Measurements from ENCODE around the gene CREB5. TPM values are rescaled to one million over a fixed set of nuclear protein-coding genes. Genes with fewer than 3 reads are reported as not detected.

Gene CREB5
- total and polyA plus RNA-seq, 2 donors (not counting 3 experiments of a cell fraction or from before 2014, with no cell fraction given) = 19.6 to 28.4 TPM

- FAIRE-seq (no peak), DNase-seq (ENCODE audit: low read depth, low spot score) (no peak)
- no peaks in the 10 kb centered on the region for H3K9me3 ChIP-seq (replicated peaks; ENCODE audit: control insufficient read depth, insufficient read depth, low read length)
- intact Hi-C loops (cut with micrococcal nuclease) (no loop called here), dilution Hi-C loops (cut with MboI; ENCODE audit: extremely low pct_ligation_motif_present, low sequenced_read_pairs) (no loop called here)
- no peaks in the 10 kb centered on the region for H4K20me1 ChIP-seq (replicated peaks; ENCODE audit: control insufficient read depth, extremely low read depth, insufficient read depth, low read length)
- H3K4me2 ChIP-seq (ENCODE audit: insufficient read depth, low read length) = no peak overlapping the region
- no peaks in the 10 kb centered on the region for H3K9me1 ChIP-seq (replicated peaks; ENCODE audit: control insufficient read depth, extremely low read depth, insufficient read depth, low read length)
- no peak overlapping the region for H2AFZ ChIP-seq (ENCODE audit: low read depth, low read length)
- TF ChIP-seq, protein P1, sequence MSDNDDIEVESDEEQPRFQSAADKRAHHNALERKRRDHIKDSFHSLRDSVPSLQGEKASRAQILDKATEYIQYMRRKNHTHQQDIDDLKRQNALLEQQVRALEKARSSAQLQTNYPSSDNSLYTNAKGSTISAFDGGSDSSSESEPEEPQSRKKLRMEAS (IDR thresholded peaks at IDR 0.05; ENCODE audit: insufficient read depth, insufficient read length) = no peak
- TF ChIP-seq FOS (IDR thresholded peaks at IDR 0.05; ENCODE audit: borderline replicate concordance, insufficient read depth, low read length) (no peak), JUN (IDR thresholded peaks at IDR 0.05; ENCODE audit: borderline replicate concordance, insufficient read depth, insufficient read length, low read depth) (no peak), GATA2 (IDR thresholded peaks at IDR 0.05; ENCODE audit: insufficient read depth, insufficient read length, low read depth, low read length) (no peak), POLR2A (IDR thresholded peaks at IDR 0.05; ENCODE audit: low read depth, low read length) (no peak), EZH2 (IDR thresholded peaks at IDR 0.05; ENCODE audit: borderline replicate concordance, low read depth, low read length, severe bottlenecking) (no peak), MYC (IDR thresholded peaks at IDR 0.05; ENCODE audit: low read depth, low read length) (no peak), CTCF (IDR thresholded peaks at IDR 0.05; ENCODE audit: extremely low read depth in 1 of 2, insufficient read depth in 1 of 2, low read depth in 1 of 2, low read length in 2 of 2) (no peak), POLR2AphosphoS5 (IDR thresholded peaks at IDR 0.05; ENCODE audit: insufficient read depth, low read depth, low read length) (no peak)
- ChIA-PET POLR2A (no interaction called here), CTCF (interaction anchor here (0.6 to 3.0 kb wide), 3 partner anchors 10 to 479 kb away, joined by 3 to 10 read pairs (median 4); no protein-coding TSS in a partner anchor)
- no peak overlapping the region for H3K4me3 ChIP-seq (replicated peaks in 1 of 3; ENCODE audit: insufficient read depth in 1 of 3, low read depth in 1 of 3, low read length in 3 of 3)
- no TSS peak for BruUV-seq (replicated peaks)
- H3K9ac ChIP-seq (replicated peaks; ENCODE audit: extremely low read depth, insufficient read depth, low read length) = no peak overlapping the region
- no peaks in the 10 kb centered on the region for H3K4me1 ChIP-seq (ENCODE audit: control insufficient read depth, extremely low read depth, insufficient read depth, low read length)
- H3K27me3 ChIP-seq (ENCODE audit: control insufficient read depth in 2 of 2, insufficient read depth in 2 of 2, low read length in 2 of 2) = no peaks in the 10 kb centered on the region
- no peak overlapping the region for H3K27ac ChIP-seq (ENCODE audit: insufficient read depth, low read depth, low read length)
- H3K36me3 ChIP-seq (ENCODE audit: control insufficient read depth in 2 of 2, extremely low read depth in 1 of 2, insufficient read depth in 2 of 2, low read length in 2 of 2) = peaks cover 0 to 2% of the 10 kb centered on the region in 2 experiments
- H3K79me2 ChIP-seq (ENCODE audit: control insufficient read depth, insufficient read depth, low read length) = no peaks in the 10 kb centered on the region
Measured at GRCh38 chr7:28709748-28710147, 297.4 kb downstream of the CREB5 start.

Data from endothelial cell of umbilical vein (primary cell).